HL-60 (cell line): ENCODE results near the gene BANP.

ENCODE experiments used
- POLR2AphosphoS5 ChIP-seq: IDR thresholded peaks from 2 replicates; pipeline ENCODE4 v1.6.1; 2012; ENCODE audit warnings: low read depth
- SPI1 ChIP-seq: IDR thresholded peaks from 2 replicates; pipeline ENCODE4 v1.6.1; 2012; ENCODE audit warnings: low read depth, mild to moderate bottlenecking, borderline replicate concordance
- TF ChIP-seq, protein P1 (sequence below): IDR thresholded peaks from one replicate; pipeline ENCODE4 v1.5.1; 2011; ENCODE audit warnings: low read length, control low read depth, inconsistent platforms; ENCODE audit not compliant: insufficient read depth
- TF ChIP-seq, protein P2 (sequence below): IDR thresholded peaks from 2 replicates; pipeline ENCODE4 v1.6.1; 2012; ENCODE audit warnings: low read depth; ENCODE audit not compliant: insufficient replicate concordance

DNA sequence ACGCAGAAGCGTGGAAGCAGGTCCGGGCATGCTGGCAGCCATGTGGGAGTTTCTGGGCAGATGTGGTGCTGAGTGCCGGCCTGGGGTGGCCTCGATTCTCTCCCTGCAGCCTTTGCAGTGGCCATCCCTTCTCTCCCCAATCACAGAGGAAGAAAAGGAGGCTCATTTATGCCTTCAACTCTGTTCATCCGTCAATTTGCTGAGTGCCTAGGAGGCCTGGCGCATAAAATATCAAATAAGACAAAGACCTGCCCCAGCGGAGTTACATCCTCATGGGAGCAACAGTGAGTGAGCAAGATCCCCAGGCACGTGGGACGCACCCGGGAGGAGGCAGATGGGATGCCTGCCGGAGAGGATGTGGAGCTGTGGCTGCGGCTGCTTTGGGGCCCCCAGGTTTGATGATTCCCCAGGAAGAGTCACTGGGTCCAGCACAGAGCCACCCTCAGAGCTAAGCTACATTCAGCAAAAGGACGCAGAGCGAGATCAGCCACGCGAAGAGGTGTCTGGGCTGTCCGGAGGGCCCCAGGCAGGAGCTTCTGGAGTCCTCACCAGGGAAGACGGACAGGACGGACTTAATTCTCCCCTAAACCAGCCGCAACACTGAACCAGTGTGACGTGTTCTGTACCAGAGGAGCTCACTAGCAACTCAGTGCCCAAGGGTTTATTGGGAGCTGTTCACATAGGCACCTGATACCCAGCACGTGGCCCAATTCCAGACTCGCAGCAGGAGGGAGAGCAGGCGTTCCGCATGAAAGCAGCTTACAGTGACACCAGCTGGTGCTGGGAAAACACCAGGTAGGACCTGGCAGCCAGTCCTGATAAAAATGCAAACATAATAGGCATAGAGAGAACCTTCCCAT is 26.2 kb upstream of the BANP start:
- TF ChIP-seq, protein P1, sequence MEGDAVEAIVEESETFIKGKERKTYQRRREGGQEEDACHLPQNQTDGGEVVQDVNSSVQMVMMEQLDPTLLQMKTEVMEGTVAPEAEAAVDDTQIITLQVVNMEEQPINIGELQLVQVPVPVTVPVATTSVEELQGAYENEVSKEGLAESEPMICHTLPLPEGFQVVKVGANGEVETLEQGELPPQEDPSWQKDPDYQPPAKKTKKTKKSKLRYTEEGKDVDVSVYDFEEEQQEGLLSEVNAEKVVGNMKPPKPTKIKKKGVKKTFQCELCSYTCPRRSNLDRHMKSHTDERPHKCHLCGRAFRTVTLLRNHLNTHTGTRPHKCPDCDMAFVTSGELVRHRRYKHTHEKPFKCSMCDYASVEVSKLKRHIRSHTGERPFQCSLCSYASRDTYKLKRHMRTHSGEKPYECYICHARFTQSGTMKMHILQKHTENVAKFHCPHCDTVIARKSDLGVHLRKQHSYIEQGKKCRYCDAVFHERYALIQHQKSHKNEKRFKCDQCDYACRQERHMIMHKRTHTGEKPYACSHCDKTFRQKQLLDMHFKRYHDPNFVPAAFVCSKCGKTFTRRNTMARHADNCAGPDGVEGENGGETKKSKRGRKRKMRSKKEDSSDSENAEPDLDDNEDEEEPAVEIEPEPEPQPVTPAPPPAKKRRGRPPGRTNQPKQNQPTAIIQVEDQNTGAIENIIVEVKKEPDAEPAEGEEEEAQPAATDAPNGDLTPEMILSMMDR = no peak
- no peak for TF ChIP-seq POLR2AphosphoS5
- no peak for TF ChIP-seq SPI1
- TF ChIP-seq, protein P2, sequence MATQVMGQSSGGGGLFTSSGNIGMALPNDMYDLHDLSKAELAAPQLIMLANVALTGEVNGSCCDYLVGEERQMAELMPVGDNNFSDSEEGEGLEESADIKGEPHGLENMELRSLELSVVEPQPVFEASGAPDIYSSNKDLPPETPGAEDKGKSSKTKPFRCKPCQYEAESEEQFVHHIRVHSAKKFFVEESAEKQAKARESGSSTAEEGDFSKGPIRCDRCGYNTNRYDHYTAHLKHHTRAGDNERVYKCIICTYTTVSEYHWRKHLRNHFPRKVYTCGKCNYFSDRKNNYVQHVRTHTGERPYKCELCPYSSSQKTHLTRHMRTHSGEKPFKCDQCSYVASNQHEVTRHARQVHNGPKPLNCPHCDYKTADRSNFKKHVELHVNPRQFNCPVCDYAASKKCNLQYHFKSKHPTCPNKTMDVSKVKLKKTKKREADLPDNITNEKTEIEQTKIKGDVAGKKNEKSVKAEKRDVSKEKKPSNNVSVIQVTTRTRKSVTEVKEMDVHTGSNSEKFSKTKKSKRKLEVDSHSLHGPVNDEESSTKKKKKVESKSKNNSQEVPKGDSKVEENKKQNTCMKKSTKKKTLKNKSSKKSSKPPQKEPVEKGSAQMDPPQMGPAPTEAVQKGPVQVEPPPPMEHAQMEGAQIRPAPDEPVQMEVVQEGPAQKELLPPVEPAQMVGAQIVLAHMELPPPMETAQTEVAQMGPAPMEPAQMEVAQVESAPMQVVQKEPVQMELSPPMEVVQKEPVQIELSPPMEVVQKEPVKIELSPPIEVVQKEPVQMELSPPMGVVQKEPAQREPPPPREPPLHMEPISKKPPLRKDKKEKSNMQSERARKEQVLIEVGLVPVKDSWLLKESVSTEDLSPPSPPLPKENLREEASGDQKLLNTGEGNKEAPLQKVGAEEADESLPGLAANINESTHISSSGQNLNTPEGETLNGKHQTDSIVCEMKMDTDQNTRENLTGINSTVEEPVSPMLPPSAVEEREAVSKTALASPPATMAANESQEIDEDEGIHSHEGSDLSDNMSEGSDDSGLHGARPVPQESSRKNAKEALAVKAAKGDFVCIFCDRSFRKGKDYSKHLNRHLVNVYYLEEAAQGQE = no peak
